Spleen (tissue), 7 donors: ENCODE results near the gene RPRD1A.

Experiments used
- CTCF ChIP-seq, 11 experiments: fragments of 200-600 bp in 7 of 11; fragments of 450-650 bp in 4 of 11; sonication (generic) in 4 of 11; IDR thresholded peaks in 8 of 11; conservative IDR thresholded peaks in 3 of 11; 1 replicate in 7 of 11; 2 replicates in 4 of 11; pipeline versions ENCODE4 v1.4.0 to v1.8.0; 2016 to 2021; ENCODE audit warnings: antibody characterized with exemption in 11 of 11, inconsistent platforms in 4 of 11, mild to moderate bottlenecking in 1 of 11
- POLR2AphosphoS5 ChIP-seq, 3 donors: sonication (generic); formaldehyde crosslinking; IDR thresholded peaks; one replicate each; pipeline ENCODE4 v1.5.1; 2017; ENCODE audit warnings: antibody characterized with exemption in 3 of 3
- donor health status: DM: no; HTN: no; CAD: no; lungs with moderate emphysema.
- donor health status: DM: no; HTN: no; CAD: no.
- donor health status: DM: no; HTN: no; CAD: no.

- TF ChIP-seq CTCF (IDR thresholded peaks at IDR 0.05 in 8 of 11, conservative IDR thresholded peaks at IDR 0.05 in 3 of 11) (peak in 5 of 11 experiments; percentile 8 to 42 (median 23)), POLR2AphosphoS5 (IDR thresholded peaks at IDR 0.05) (peak; percentile 91 to 93 (median 93))
These were observed 95.0 kb downstream of the RPRD1A start, which contains the start of gene RMP24 for GRCh38 chr18:35972197-35973000.
